ENCODE data around the gene HECW1. TPM values are rescaled to one million over a fixed set of nuclear protein-coding genes. Genes with fewer than 3 reads are reported as not detected.
"Not testable (repeated sequence)": the region's sequence is repeated elsewhere in the genome, so short reads cannot be mapped to it uniquely, and the experiment has no call there.

The HECW1 gene
- total RNA-seq, 1 donor from 2014 or later = 68.7 TPM

DNA sequence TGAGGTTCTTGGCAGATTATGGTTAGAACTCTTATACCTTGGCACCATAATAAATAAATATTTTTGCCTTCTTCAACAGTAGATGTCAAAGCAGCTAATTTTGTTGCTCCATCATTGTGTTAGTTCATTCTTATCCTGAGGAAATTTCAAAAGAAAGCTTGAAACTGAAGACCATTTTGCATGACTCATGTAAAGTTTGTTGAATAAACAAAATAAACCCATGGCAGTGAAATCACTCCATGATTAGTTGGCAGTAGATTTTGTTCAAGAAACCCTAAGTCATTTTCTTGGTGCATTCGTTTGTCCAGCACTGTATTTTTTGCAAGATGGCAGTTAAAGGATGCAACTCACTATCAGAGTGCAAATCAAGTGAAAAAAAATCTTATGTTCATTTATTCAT is 91.6 kb downstream of the HECW1 start:
- TF ChIP-seq CTCF (IDR thresholded peaks at IDR 0.05; ENCODE audit: partially characterized antibody, unreplicated experiment) = no peak
- peaks cover 6% of the 10 kb centered on the region for H3K4me1 Mint-ChIP-seq (ENCODE audit: low read depth, unreplicated experiment)
- no peaks in the 10 kb centered on the region for H3K9me3 Mint-ChIP-seq (ENCODE audit: unreplicated experiment)
- no peaks in the 10 kb centered on the region for H3K36me3 Mint-ChIP-seq (ENCODE audit: unreplicated experiment)
- no peak overlapping the region for H3K27ac Mint-ChIP-seq (ENCODE audit: unreplicated experiment)
- no peak for DNase-seq
- H3K4me3 Mint-ChIP-seq (ENCODE audit: unreplicated experiment) = no peak overlapping the region
- peaks cover 3% of the 10 kb centered on the region for H3K27me3 Mint-ChIP-seq (ENCODE audit: unreplicated experiment)

GRCh38 chr7:43205171-43205795 is 92.8 kb downstream of the HECW1 start:
- peaks cover 2% of the 10 kb centered on the region for H3K9me3 Mint-ChIP-seq (ENCODE audit: unreplicated experiment)
- no peak overlapping the region for H3K4me3 Mint-ChIP-seq (ENCODE audit: unreplicated experiment)
- H3K4me1 Mint-ChIP-seq (ENCODE audit: low read depth, unreplicated experiment) = peaks cover 6% of the 10 kb centered on the region
- DNase-seq = no peak
- peaks cover 5% of the 10 kb centered on the region for H3K36me3 Mint-ChIP-seq (ENCODE audit: unreplicated experiment)
- TF ChIP-seq CTCF (IDR thresholded peaks at IDR 0.05; ENCODE audit: partially characterized antibody, unreplicated experiment) = no peak
- no peak overlapping the region for H3K27ac Mint-ChIP-seq (ENCODE audit: unreplicated experiment)
- H3K27me3 Mint-ChIP-seq (ENCODE audit: unreplicated experiment) = peaks cover 5% of the 10 kb centered on the region

DNA sequence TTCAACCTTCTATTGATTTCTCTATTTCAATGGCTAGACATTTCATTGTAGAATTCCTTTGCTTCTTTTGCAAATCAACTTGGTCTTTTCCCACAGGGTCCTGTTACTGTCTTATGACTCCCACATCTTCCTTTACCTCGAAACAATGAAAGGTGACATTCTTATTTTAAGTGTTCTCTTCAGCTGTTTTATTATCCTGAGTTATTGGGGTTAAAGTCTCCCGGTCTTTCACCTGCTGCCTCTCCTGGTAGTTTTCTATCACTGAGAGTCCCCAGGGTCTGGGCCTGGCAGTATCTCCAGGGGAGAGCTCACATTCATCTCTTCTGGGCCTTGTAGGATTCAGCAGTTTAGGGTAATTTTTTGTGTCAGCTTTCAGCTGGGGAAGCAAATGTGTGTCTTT is 95.8 kb downstream of the HECW1 start:
- peaks cover 6% of the 10 kb centered on the region for H3K4me1 Mint-ChIP-seq (ENCODE audit: low read depth, unreplicated experiment)
- H3K9me3 Mint-ChIP-seq (ENCODE audit: unreplicated experiment) = peaks cover 2% of the 10 kb centered on the region
- no peak for DNase-seq
- peaks cover 5% of the 10 kb centered on the region for H3K36me3 Mint-ChIP-seq (ENCODE audit: unreplicated experiment)
- H3K4me3 Mint-ChIP-seq (ENCODE audit: unreplicated experiment) = no peak overlapping the region
- TF ChIP-seq CTCF (IDR thresholded peaks at IDR 0.05; ENCODE audit: partially characterized antibody, unreplicated experiment) = no peak
- H3K27ac Mint-ChIP-seq (ENCODE audit: unreplicated experiment) = no peak overlapping the region
- peaks cover 2% of the 10 kb centered on the region for H3K27me3 Mint-ChIP-seq (ENCODE audit: unreplicated experiment)

DNA sequence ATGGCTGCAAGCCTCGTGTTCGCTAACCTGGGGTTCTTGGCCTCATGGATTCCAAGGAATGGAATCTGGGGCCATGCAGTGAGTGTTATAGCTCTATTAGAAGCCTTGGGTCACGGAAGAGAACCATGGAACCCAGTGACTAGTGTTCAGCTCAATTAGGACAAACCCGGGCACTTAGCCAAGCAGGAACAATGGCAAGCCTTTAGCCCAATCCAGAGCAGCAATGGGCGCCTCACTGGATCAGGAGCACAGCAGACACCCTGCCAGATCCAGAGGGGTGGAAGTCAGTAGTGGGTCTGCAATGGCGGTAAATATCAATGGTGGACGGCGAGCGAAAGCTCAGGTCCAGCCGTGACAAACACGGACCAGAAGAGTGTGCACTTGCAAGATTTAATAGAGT is 98.1 kb downstream of the HECW1 start:
- DNase-seq; H3K27me3 Mint-ChIP-seq (ENCODE audit: unreplicated experiment); H3K9me3 Mint-ChIP-seq (ENCODE audit: unreplicated experiment); H3K27ac Mint-ChIP-seq (ENCODE audit: unreplicated experiment); H3K4me3 Mint-ChIP-seq (ENCODE audit: unreplicated experiment); H3K4me1 Mint-ChIP-seq (ENCODE audit: low read depth, unreplicated experiment); H3K36me3 Mint-ChIP-seq (ENCODE audit: unreplicated experiment): not testable (repeated sequence)

DNA sequence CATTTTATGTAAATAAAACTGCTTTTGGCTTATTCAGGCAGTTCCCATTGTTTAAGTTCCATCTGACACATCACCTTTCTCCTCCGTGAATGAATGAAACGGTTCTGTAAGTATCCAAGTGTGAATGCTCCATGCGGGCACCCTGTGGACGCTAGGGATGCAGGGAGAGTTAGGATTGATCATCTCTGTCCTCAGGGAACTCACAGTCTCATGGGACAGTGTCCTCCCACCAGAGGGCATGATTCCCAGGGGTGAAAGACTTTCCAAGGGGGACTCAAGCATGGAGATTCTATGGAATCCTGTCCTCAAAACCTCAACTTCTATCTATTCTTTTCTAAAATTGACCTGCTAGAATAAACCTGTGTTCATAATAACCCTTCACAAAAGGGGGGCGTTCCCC is 98.8 kb downstream of the HECW1 start:
- H3K9me3 Mint-ChIP-seq (ENCODE audit: unreplicated experiment) = peaks cover 2% of the 10 kb centered on the region
- no peak for TF ChIP-seq CTCF (IDR thresholded peaks at IDR 0.05; ENCODE audit: partially characterized antibody, unreplicated experiment)
- H3K4me3 Mint-ChIP-seq (ENCODE audit: unreplicated experiment) = no peak overlapping the region
- peaks cover 10% of the 10 kb centered on the region for H3K4me1 Mint-ChIP-seq (ENCODE audit: low read depth, unreplicated experiment)
- peaks cover 5% of the 10 kb centered on the region for H3K36me3 Mint-ChIP-seq (ENCODE audit: unreplicated experiment)
- no peak for DNase-seq
- peaks cover 2% of the 10 kb centered on the region for H3K27me3 Mint-ChIP-seq (ENCODE audit: unreplicated experiment)
- no peak overlapping the region for H3K27ac Mint-ChIP-seq (ENCODE audit: unreplicated experiment)

Measured in glutamatergic neuron (in vitro differentiated cells).